Bronchial epithelial cell (primary cell): ENCODE measurements around the gene SCYGR3. TPM values are rescaled to one million over a fixed set of nuclear protein-coding genes. Genes with fewer than 3 reads are reported as not detected.

Experiments
- DNase-seq: peaks from one replicate; pipeline ENCODE4 v3.0.0-alpha.2; 2010; ENCODE audit warnings: low read depth
- FAIRE-seq: peaks from 2 replicates; lab custom pipeline; 2011; peaks lifted over from hg19 to GRCh38; lab: Jason Lieb, UNC
- H3K27me3 ChIP-seq: 2 replicates; pipeline ENCODE4 v1.5.1; 2011; ENCODE audit warnings: low read length; ENCODE audit not compliant: control insufficient read depth, insufficient read depth
- H3K36me3 ChIP-seq: 2 replicates; pipeline ENCODE4 v1.5.1; 2011; ENCODE audit warnings: low read length; ENCODE audit not compliant: control insufficient read depth, insufficient read depth
- H3K4me3 ChIP-seq: 2 replicates; pipeline ENCODE4 v1.5.1; 2011; ENCODE audit warnings: mild to moderate bottlenecking, low read depth, low read length, control low read depth
- CTCF ChIP-seq: IDR thresholded peaks from 2 replicates; pipeline ENCODE4 v1.5.1; 2011; ENCODE audit warnings: mild to moderate bottlenecking, moderate library complexity, low read length, control low read depth, inconsistent platforms; ENCODE audit not compliant: insufficient read depth, severe bottlenecking
- total RNA-seq: library from RNA; depleted of rRNA; stranded (reverse); fragments of >200 nt; gene quantifications from 2 replicates; pipeline ENCODE4 v1.2.1, GENCODE V29; 2014

Gene SCYGR3
- total RNA-seq, 1 donor from 2014 or later, result not detected

- TF ChIP-seq CTCF, result no peak
- DNase-seq, result no peak
- H3K36me3 ChIP-seq, result no peaks in the 10 kb centered on the region
- H3K27me3 ChIP-seq, result no peaks in the 10 kb centered on the region
- no peak overlapping the region for H3K4me3 ChIP-seq
- FAIRE-seq, result no peak
These were observed 18.8 kb downstream of the SCYGR3 start for GRCh38 chr2:227595797-227596196.

GRCh38 chr2:227592694-227593387, 21.8 kb downstream of the SCYGR3 start:
- FAIRE-seq, result no peak
- no peak overlapping the region for H3K4me3 ChIP-seq
- peak; percentile 25 for DNase-seq
- TF ChIP-seq CTCF, result no peak
- H3K36me3 ChIP-seq, result no peaks in the 10 kb centered on the region
- H3K27me3 ChIP-seq, result no peaks in the 10 kb centered on the region

- Histone ChIP-seq H3K4me3 (no peak overlapping the region), H3K27me3 (no peaks in the 10 kb centered on the region), H3K36me3 (no peaks in the 10 kb centered on the region)
- DNase-seq, result no peak
- FAIRE-seq, result no peak
- TF ChIP-seq CTCF, result no peak
These were observed 32.3 kb downstream of the SCYGR3 start for GRCh38 chr2:227582369-227582768.

GRCh38 chr2:227579791-227580190, 34.8 kb downstream of the SCYGR3 start:
- H3K4me3 ChIP-seq, result no peak overlapping the region
- DNase-seq (no peak), FAIRE-seq (no peak)
- no peaks in the 10 kb centered on the region for H3K36me3 ChIP-seq
- no peaks in the 10 kb centered on the region for H3K27me3 ChIP-seq
- no peak for TF ChIP-seq CTCF

- H3K36me3 ChIP-seq, result no peaks in the 10 kb centered on the region
- no peak overlapping the region for H3K4me3 ChIP-seq
- no peaks in the 10 kb centered on the region for H3K27me3 ChIP-seq
- no peak for FAIRE-seq
- no peak for TF ChIP-seq CTCF
- no peak for DNase-seq
These were observed 36.0 kb downstream of the SCYGR3 start for GRCh38 chr2:227578642-227579041.

- Histone ChIP-seq H3K36me3 (no peaks in the 10 kb centered on the region), H3K4me3 (no peak overlapping the region), H3K27me3 (no peaks in the 10 kb centered on the region)
- no peak for DNase-seq
- TF ChIP-seq CTCF, result no peak
- no peak for FAIRE-seq
These were observed 37.1 kb downstream of the SCYGR3 start for GRCh38 chr2:227577555-227577954.
